CD14-positive monocyte (primary cell): ENCODE measurements around the gene ST3GAL2. TPM values are rescaled to one million over a fixed set of nuclear protein-coding genes. Genes with fewer than 3 reads are reported as not detected.

Experiments
- DNase-seq, 3 donors: peaks; one replicate each; pipeline ENCODE4 v3.0.0-alpha.2; 2011 to 2022
- H2AFZ ChIP-seq: 2 replicates; pipeline ENCODE4 v1.6.0; 2012; ENCODE audit warnings: mild to moderate bottlenecking, low read depth, low read length, inconsistent platforms; ENCODE audit not compliant: insufficient read depth, poor library complexity, severe bottlenecking
- H3K27ac ChIP-seq, 2 donors: 1 replicate in 1 of 2; 2 replicates in 1 of 2; pipeline ENCODE4 v1.5.1; 2012 to 2013; ENCODE audit warnings: low read length in 2 of 2, control low read depth in 1 of 2, inconsistent platforms in 1 of 2, low read depth in 1 of 2, mild to moderate bottlenecking in 1 of 2
- H3K27me3 ChIP-seq, 2 donors: one replicate each; pipeline versions ENCODE4 v1.6.0 to v1.6.1; 2011 to 2013; ENCODE audit warnings: low read length in 2 of 2; ENCODE audit not compliant: control insufficient read depth in 2 of 2, insufficient read depth in 2 of 2
- H3K36me3 ChIP-seq, 2 donors: replicated peaks in 1 of 2; 1 replicate in 1 of 2; 2 replicates in 1 of 2; pipeline versions ENCODE4 v1.5.1 to v1.6.1; 2012 to 2013; ENCODE audit warnings: low read length in 2 of 2, control low read depth in 1 of 2, inconsistent platforms in 1 of 2, mild to moderate bottlenecking in 1 of 2; ENCODE audit not compliant: insufficient read depth in 2 of 2, control insufficient read depth in 1 of 2
- H3K4me1 ChIP-seq, 2 donors: 1 replicate in 1 of 2; 2 replicates in 1 of 2; pipeline versions ENCODE4 v1.5.1 to v1.6.1; 2012 to 2013; ENCODE audit warnings: low read length in 2 of 2, control low read depth in 1 of 2, inconsistent platforms in 1 of 2, mild to moderate bottlenecking in 1 of 2, moderate library complexity in 1 of 2; ENCODE audit not compliant: insufficient read depth in 2 of 2, control insufficient read depth in 1 of 2
- H3K4me2 ChIP-seq: replicated peaks from 2 replicates; pipeline ENCODE3; 2012; ENCODE audit warnings: low read length, moderate library complexity, mild to moderate bottlenecking; ENCODE audit not compliant: poor library complexity, severe bottlenecking; ENCODE audit errors: extremely low read depth
- H3K4me3 ChIP-seq, 3 experiments: fragments of 200-600 bp in 1 of 3; sonication (generic) in 1 of 3; replicated peaks in 1 of 3; 1 replicate in 2 of 3; 2 replicates in 1 of 3; pipeline ENCODE4 v1.5.1; 2011 to 2013; ENCODE audit warnings: low read length in 3 of 3, mild to moderate bottlenecking in 3 of 3, control low read depth in 2 of 3, low read depth in 2 of 3, inconsistent platforms in 1 of 3, moderate library complexity in 1 of 3
- H3K79me2 ChIP-seq: 2 replicates; pipeline ENCODE4 v1.6.0; 2012; ENCODE audit warnings: mild to moderate bottlenecking, control low read depth, inconsistent platforms, low read length, moderate library complexity; ENCODE audit not compliant: insufficient read depth
- H3K9ac ChIP-seq: 2 replicates; pipeline ENCODE4 v1.6.0; 2017; ENCODE audit warnings: low read length, mild to moderate bottlenecking; ENCODE audit not compliant: insufficient read depth, poor library complexity, severe bottlenecking
- H3K9me3 ChIP-seq, 2 donors: replicated peaks in 1 of 2; 1 replicate in 1 of 2; 2 replicates in 1 of 2; pipeline versions ENCODE4 v1.5.1 to v1.6.1; 2012 to 2013; ENCODE audit warnings: low read length in 2 of 2, control low read depth in 1 of 2; ENCODE audit not compliant: control insufficient read depth in 1 of 2, insufficient read depth in 1 of 2
- H4K20me1 ChIP-seq: 2 replicates; pipeline ENCODE4 v1.6.0; 2012; ENCODE audit warnings: mild to moderate bottlenecking, low read length, control low read depth, moderate library complexity; ENCODE audit not compliant: insufficient read depth
- H3K27ac Mint-ChIP-seq, 7 donors: one replicate each; pipeline ENCODE4 v1.8.0; 2020; ENCODE audit warnings: mild to moderate bottlenecking in 7 of 7, mixed read lengths in 7 of 7, moderate library complexity in 6 of 7, inconsistent platforms in 2 of 7
- H3K27me3 Mint-ChIP-seq, 3 donors: one replicate each; pipeline ENCODE4 v1.8.0; 2021 to 2022; ENCODE audit warnings: low read depth in 3 of 3, mild to moderate bottlenecking in 3 of 3, mixed read lengths in 3 of 3, moderate library complexity in 3 of 3, inconsistent platforms in 1 of 3
- H3K36me3 Mint-ChIP-seq, 2 donors: one replicate each; pipeline ENCODE4 v1.8.0; 2020; ENCODE audit warnings: mixed read lengths in 2 of 2, inconsistent platforms in 1 of 2, mild to moderate bottlenecking in 1 of 2
- H3K4me1 Mint-ChIP-seq: one replicate; pipeline ENCODE4 v1.8.0; 2020; ENCODE audit warnings: mild to moderate bottlenecking, mixed read lengths
- H3K4me3 Mint-ChIP-seq, 2 donors: one replicate each; pipeline ENCODE4 v1.8.0; 2020; ENCODE audit warnings: mild to moderate bottlenecking in 2 of 2, mixed read lengths in 2 of 2, moderate library complexity in 1 of 2
- H3K9me3 Mint-ChIP-seq, 7 donors: one replicate each; pipeline ENCODE4 v1.8.0; 2020 to 2022; ENCODE audit warnings: mixed read lengths in 7 of 7, mild to moderate bottlenecking in 6 of 7, moderate library complexity in 6 of 7, inconsistent platforms in 2 of 7
- CTCF ChIP-seq: fragments of 200-600 bp; IDR thresholded peaks from one replicate; pipeline ENCODE4 v1.8.0; 2022; ENCODE audit warnings: antibody characterized with exemption, mild to moderate bottlenecking
- WGBS: methylation state at CpG from one replicate; pipeline ENCODE4 v1.1.5; 2013; ENCODE audit warnings: missing lambda C conversion rate; ENCODE audit not compliant: insufficient coverage; 5-methylcytosine and 5-hydroxymethylcytosine counted together
- intact Hi-C, 2 donors: fragments of 100-400 bp; cut with micrococcal nuclease; formaldehyde crosslinking; loops; one replicate each; pipeline versions ENCODE4 v1.15.0 to v1.15.1; 2023
- polyA plus RNA-seq, 3 donors: library from polyadenylated mRNA; depleted of rRNA in 1 of 3; unstranded in 2 of 3; stranded (reverse) in 1 of 3; fragments of 300-500 nt in 2 of 3; fragments of >200 nt in 1 of 3; fragmentation: Illumina TruSeq in 2 of 3; gene quantifications; 1 replicate in 2 of 3; 2 replicates in 1 of 3; pipeline ENCODE4 v1.2.3, GENCODE V29; 2012 to 2021

Gene ST3GAL2
- polyA plus RNA-seq, 3 donors: 13.5 to 20.0 (median 18.4) TPM

- Histone ChIP-seq H3K9ac (no peak overlapping the region), H3K9me3 (no peaks in the 10 kb centered on the region), H3K79me2 (peaks cover 3% of the 10 kb centered on the region), H3K4me2 (no peak overlapping the region), H3K27ac (no peak overlapping the region), H4K20me1 (no peaks in the 10 kb centered on the region), H2AFZ (no peak overlapping the region), H3K4me3 (no peak overlapping the region), H3K4me1 (peaks cover 5 to 7% of the 10 kb centered on the region in 2 donors), H3K36me3 (no peaks in the 10 kb centered on the region), H3K27me3 (no peaks in the 10 kb centered on the region)
- no CpG with 5 or more reads among the region's 3 CpGs for WGBS
- Mint-ChIP-seq H3K27ac (no peak overlapping the region), H3K27me3 (peaks cover 0 to 4% (median 1%) of the 10 kb centered on the region in 3 donors), H3K4me3 (no peak overlapping the region), H3K9me3 (no peaks in the 10 kb centered on the region), H3K36me3 (peaks cover 0 to 2% of the 10 kb centered on the region in 2 donors), H3K4me1 (peaks cover 6% of the 10 kb centered on the region)
- intact Hi-C loops: loop anchor here in 1 of 2 donors (10.0 kb wide), 1 partner anchor 47 kb away; the partner anchor contains the start of gene DDX19B
- no peak for DNase-seq
- TF ChIP-seq CTCF: no peak
These were observed 96.9 kb downstream of the ST3GAL2 start for GRCh38 chr16:70342016-70342415.

GRCh38 chr16:70341600-70341999 lies 97.3 kb downstream of the ST3GAL2 start:
- H3K27ac ChIP-seq: no peak overlapping the region
- H3K27me3 ChIP-seq: no peaks in the 10 kb centered on the region
- WGBS: 49% methylated on average over 4 of the region's 4 CpGs
- H3K79me2 ChIP-seq: no peaks in the 10 kb centered on the region
- no peak for DNase-seq
- H2AFZ ChIP-seq: no peak overlapping the region
- Mint-ChIP-seq H3K4me1 (peaks cover 6% of the 10 kb centered on the region), H3K36me3 (peaks cover 0 to 2% of the 10 kb centered on the region in 2 donors), H3K4me3 (no peak overlapping the region), H3K9me3 (no peaks in the 10 kb centered on the region), H3K27ac (no peak overlapping the region), H3K27me3 (peaks cover 0 to 4% (median 1%) of the 10 kb centered on the region in 3 donors)
- no peak overlapping the region for H3K4me2 ChIP-seq
- H3K36me3 ChIP-seq: peaks cover 0 to 1% of the 10 kb centered on the region in 2 donors
- no peak overlapping the region for H3K9ac ChIP-seq
- no peak for TF ChIP-seq CTCF
- H3K4me3 ChIP-seq: no peak overlapping the region
- intact Hi-C loops: loop anchor here in 1 of 2 donors (10.0 kb wide), 1 partner anchor 47 kb away; the partner anchor contains the start of gene DDX19B
- peaks cover 5 to 7% of the 10 kb centered on the region in 2 donors for H3K4me1 ChIP-seq
- H3K9me3 ChIP-seq: no peaks in the 10 kb centered on the region
- no peaks in the 10 kb centered on the region for H4K20me1 ChIP-seq
